COLO829 (cell line): ENCODE data around the gene TENT5A.

Experiments used
- DNase-seq: peaks from one replicate; pipeline ENCODE4 v3.0.0; 2012; ENCODE audit warnings: low spot score

The TENT5A gene

DNA sequence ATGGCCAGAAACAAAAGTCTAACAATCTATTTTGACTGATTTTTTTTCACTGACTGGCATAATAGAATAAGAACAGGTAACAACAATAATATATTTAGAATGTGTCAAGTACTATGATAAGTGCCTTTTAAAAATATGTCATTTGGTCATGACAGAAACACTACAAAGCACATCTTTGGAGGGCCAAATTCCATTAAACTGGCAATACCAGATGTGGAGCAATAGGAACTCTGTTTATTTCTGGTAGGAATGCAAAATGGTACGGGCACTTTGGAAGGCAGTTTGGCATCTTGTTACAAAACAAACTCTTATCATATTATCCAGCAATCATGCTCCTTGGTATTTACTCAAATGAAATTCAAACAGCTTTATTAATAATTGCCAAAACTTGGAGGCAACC, 39.3 kb downstream of the TENT5A start:
- no peak for DNase-seq

GRCh38 chr6:81708113-81708699, 44.3 kb downstream of the TENT5A start:
- no peak for DNase-seq

DNA sequence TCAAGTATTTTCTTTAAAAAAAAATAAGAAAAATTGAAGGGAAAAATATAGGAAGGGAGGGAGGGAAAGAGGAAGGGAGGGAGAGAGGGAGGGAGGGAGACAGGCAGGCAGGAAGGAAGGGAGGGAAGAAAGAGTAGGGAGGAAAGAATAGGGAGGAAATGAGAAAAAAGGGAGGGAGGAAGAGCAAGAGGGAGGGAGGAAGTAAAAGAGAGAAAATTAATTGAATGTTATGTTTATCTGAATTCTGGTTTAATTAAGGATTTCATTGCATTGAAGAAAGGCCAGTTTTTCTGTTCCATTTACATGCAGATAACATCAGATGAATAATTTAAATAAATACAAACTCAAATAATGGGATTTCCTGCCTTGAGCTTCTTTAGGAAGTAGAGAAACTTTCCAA, 47.8 kb downstream of the TENT5A start:
- no peak for DNase-seq

- DNase-seq, result no peak
These were observed 52.1 kb downstream of the TENT5A start for GRCh38 chr6:81700414-81700813.

DNA sequence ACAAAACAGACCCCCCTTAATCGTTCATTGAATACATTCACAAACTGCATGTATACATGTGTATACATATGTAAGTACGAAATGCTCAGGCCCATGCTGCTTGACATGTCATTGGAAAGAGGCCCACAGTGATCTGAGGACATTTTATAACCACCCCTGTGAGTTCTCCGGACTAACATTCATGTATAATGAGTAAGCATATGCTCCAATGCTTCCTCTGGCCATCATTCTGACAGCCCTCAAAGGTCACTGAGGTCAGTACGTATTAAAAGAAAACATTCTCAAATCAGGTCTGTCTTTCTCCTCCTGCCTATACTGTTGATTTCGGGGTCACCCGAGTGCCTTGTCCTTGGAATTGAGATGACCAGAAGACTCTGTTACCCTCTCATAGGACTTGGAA, 54.9 kb downstream of the TENT5A start:
- DNase-seq, result no peak

DNA sequence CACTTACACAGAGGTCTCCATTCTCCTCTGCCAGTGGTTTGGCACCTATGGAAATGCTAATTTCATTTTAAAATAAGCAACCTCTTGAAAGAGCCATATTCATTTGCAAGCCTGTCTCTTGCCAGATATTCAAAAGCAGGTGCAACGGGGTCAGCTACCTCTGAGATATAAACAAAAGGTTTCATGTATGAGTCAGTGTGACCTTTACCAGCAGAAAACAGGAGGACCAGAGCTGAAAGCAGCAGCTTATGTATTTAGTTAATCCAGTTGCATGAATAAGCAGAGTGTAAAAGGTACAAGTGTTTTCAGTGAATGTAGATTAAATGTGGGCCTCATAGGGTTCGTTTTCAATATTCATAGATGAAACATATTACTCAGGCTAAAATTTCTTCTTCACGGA, 56.0 kb downstream of the TENT5A start:
- DNase-seq, result no peak
